Activated CD8-positive, alpha-beta T cell treated with anti-CD3 and anti-CD28 coated beads for 36 hours (primary cell): Measurements from ENCODE around the gene RIPPLY2. TPM values are rescaled to one million over a fixed set of nuclear protein-coding genes. Genes with fewer than 3 reads are reported as not detected.

ENCODE experiments used
- ATAC-seq: fragments of 200-7000 bp; cut with Tn5 transposase; one replicate; pipeline ENCODE4 v1.10.0; 2021; ENCODE audit warnings: mild to moderate bottlenecking, moderate library complexity
- CTCF ChIA-PET: fragments of 350-600 bp; sonication (Branson Sonifier 250); formaldehyde crosslinking; loops from one replicate; lab custom pipeline; 2021; ENCODE audit warnings: antibody characterized with exemption; lab: Charles Lee
- POLR2A ChIA-PET: fragments of 350-600 bp; sonication (Branson Sonifier 250); formaldehyde crosslinking; loops from one replicate; lab custom pipeline; 2021; ENCODE audit warnings: antibody characterized with exemption; lab: Charles Lee
- DNase-seq: peaks from one replicate; pipeline ENCODE4 v3.0.0-alpha.2; 2020
- H3K27ac Mint-ChIP-seq: one replicate; pipeline ENCODE4 v1.8.0; 2021; ENCODE audit warnings: mild to moderate bottlenecking, mixed read lengths
- H3K27me3 Mint-ChIP-seq: one replicate; pipeline ENCODE4 v1.8.0; 2021; ENCODE audit warnings: mixed read lengths
- H3K36me3 Mint-ChIP-seq: one replicate; pipeline ENCODE4 v1.8.0; 2021; ENCODE audit warnings: low read depth, mixed read lengths
- H3K4me1 Mint-ChIP-seq: one replicate; pipeline ENCODE4 v1.8.0; 2021; ENCODE audit warnings: low read depth, mixed read lengths
- H3K4me3 Mint-ChIP-seq: one replicate; pipeline ENCODE4 v1.8.0; 2021; ENCODE audit warnings: mild to moderate bottlenecking, moderate library complexity, mixed read lengths
- H3K9me3 Mint-ChIP-seq: one replicate; pipeline ENCODE4 v1.8.0; 2021; ENCODE audit warnings: mixed read lengths
- intact Hi-C: fragments of 100-400 bp; cut with micrococcal nuclease; formaldehyde crosslinking; loops from one replicate; pipeline ENCODE4 v1.10.0; 2022
- total RNA-seq, 2 experiments: library from RNA; stranded (reverse); gene quantifications; one replicate each; pipeline ENCODE4 v1.2.3, GENCODE V29; 2021
- TF ChIP-seq, protein P1 (sequence below): fragments of 200-600 bp; IDR thresholded peaks from one replicate; pipeline ENCODE4 v1.8.0; 2022; ENCODE audit warnings: antibody characterized with exemption, mild to moderate bottlenecking

Gene RIPPLY2
- total RNA-seq, 2 experiments from 2014 or later: not detected

DNA sequence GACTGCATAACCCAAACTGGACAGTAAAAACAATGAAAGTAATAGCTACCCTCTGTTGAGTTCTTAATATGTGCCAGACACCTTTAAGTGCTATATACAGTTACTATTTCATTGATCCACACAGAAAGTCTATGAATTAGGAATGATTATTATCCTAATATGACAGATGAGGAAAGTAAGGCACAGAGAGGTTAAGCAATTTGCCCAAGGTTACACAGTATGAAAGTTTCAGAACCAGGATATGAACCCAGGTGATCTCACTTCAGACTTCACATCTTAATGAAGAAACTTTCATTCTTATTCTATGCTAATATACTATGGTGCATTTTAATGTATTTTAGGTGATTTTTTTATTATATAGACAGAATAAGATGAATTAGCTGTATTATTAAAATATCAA is 40.6 kb upstream of the RIPPLY2 start:
- DNase-seq (no peak), ATAC-seq (no peak)
- ChIA-PET POLR2A (no interaction called here), CTCF (no interaction called here)
- Mint-ChIP-seq H3K9me3 (no peaks in the 10 kb centered on the region), H3K4me3 (no peak overlapping the region), H3K36me3 (no peaks in the 10 kb centered on the region), H3K27ac (no peak overlapping the region), H3K27me3 (no peaks in the 10 kb centered on the region), H3K4me1 (no peaks in the 10 kb centered on the region)
- TF ChIP-seq, protein P1, sequence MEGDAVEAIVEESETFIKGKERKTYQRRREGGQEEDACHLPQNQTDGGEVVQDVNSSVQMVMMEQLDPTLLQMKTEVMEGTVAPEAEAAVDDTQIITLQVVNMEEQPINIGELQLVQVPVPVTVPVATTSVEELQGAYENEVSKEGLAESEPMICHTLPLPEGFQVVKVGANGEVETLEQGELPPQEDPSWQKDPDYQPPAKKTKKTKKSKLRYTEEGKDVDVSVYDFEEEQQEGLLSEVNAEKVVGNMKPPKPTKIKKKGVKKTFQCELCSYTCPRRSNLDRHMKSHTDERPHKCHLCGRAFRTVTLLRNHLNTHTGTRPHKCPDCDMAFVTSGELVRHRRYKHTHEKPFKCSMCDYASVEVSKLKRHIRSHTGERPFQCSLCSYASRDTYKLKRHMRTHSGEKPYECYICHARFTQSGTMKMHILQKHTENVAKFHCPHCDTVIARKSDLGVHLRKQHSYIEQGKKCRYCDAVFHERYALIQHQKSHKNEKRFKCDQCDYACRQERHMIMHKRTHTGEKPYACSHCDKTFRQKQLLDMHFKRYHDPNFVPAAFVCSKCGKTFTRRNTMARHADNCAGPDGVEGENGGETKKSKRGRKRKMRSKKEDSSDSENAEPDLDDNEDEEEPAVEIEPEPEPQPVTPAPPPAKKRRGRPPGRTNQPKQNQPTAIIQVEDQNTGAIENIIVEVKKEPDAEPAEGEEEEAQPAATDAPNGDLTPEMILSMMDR: no peak
- intact Hi-C loops: no loop called here

DNA sequence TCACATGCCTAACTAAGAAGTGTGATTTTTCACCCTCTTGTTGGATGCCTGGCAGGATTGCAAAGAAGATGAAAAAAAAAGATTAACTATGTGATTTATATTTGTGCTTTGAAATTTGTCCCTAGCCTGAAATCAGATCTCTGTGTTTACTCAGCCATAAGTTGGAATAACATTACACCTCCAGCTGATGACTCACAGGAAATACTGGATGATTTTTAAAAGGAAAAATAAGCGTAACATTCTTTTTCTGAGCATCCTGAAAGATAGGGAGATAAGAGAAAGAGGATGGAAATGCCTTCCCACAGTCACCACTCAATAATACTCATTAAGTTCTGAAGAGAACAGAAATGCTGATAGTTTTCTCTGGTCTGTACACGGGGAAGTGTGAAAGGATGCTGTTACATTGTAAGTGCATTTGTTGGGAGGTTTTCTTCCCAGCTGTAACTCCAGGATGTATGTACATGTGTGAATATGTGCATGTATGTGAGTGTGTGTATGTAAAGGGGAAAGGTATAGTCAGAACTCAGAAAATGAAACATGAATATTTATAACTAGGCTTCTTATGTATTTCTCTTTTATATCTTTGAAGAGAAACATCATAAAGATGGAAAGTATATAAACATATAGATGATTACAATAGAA is 37.4 kb upstream of the RIPPLY2 start:
- CTCF ChIA-PET: no interaction called here
- intact Hi-C loops: no loop called here
- Mint-ChIP-seq H3K4me3 (no peak overlapping the region), H3K4me1 (no peaks in the 10 kb centered on the region), H3K9me3 (no peaks in the 10 kb centered on the region), H3K27ac (no peak overlapping the region), H3K27me3 (peaks cover 2% of the 10 kb centered on the region), H3K36me3 (no peaks in the 10 kb centered on the region)
- DNase-seq: no peak
- POLR2A ChIA-PET: no interaction called here
- TF ChIP-seq, protein P1: no peak
- no peak for ATAC-seq

DNA sequence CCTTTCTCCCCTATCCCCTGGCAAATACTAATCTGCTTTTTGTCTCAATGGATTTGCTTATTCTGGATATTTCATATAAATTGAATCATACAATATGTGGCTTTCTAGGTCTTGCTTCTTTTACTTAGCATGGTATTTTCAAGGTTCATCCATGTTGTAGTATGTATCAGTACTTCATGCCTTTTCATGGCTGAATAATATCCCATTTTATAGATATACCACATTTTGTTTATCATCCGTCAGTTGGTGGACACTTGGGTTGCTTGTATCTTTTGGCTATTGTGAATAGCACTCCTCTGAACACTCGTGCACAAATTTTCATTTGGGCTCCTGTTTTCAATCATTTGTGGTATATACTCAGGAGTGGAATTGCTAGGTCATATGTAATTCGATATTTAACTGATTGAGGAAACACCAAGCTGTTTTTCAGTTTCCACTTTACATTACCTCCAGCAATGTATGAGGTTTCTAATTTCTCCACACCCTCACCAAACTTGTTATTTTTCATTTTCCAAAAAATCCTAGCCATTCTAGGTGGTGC is 30.5 kb upstream of the RIPPLY2 start:
- H3K36me3 Mint-ChIP-seq: no peaks in the 10 kb centered on the region
- CTCF ChIA-PET: no interaction called here
- POLR2A ChIA-PET: no interaction called here
- H3K9me3 Mint-ChIP-seq: no peaks in the 10 kb centered on the region
- peaks cover 7% of the 10 kb centered on the region for H3K27me3 Mint-ChIP-seq
- ATAC-seq (no peak), DNase-seq (no peak)
- H3K27ac Mint-ChIP-seq: no peak overlapping the region
- intact Hi-C loops: no loop called here
- H3K4me1 Mint-ChIP-seq: no peaks in the 10 kb centered on the region
- H3K4me3 Mint-ChIP-seq: no peak overlapping the region
- TF ChIP-seq, protein P1: no peak

DNA sequence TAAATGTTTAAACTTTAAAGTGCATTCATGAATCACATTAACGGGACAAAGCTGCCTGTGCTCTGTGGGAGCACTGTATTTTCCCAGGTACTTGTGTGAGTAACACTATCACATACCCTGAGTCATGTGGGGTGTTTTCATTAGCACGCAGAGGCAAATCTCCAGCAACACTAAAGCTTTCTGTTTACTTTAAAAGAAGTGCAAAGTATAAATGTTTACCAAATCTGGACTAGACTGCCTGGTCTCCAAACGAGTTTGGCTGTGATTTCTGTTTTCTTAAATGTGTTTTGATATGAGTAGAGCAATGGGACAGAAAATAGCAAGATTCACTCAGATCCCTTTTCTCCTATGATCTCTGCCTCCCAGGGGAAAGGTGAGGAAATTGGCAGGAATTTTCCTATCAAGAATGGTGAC is 28.8 kb upstream of the RIPPLY2 start:
- no peak for ATAC-seq
- intact Hi-C loops: no loop called here
- TF ChIP-seq, protein P1: no peak
- POLR2A ChIA-PET: no interaction called here
- no peak for DNase-seq
- Mint-ChIP-seq H3K9me3 (no peaks in the 10 kb centered on the region), H3K4me1 (no peaks in the 10 kb centered on the region), H3K4me3 (no peak overlapping the region), H3K27me3 (peaks cover 5% of the 10 kb centered on the region), H3K27ac (no peak overlapping the region), H3K36me3 (no peaks in the 10 kb centered on the region)
- CTCF ChIA-PET: interaction anchor here (1.9 kb wide), 1 partner anchor 209 kb away, joined by 4 read pairs; no protein-coding TSS in a partner anchor

DNA sequence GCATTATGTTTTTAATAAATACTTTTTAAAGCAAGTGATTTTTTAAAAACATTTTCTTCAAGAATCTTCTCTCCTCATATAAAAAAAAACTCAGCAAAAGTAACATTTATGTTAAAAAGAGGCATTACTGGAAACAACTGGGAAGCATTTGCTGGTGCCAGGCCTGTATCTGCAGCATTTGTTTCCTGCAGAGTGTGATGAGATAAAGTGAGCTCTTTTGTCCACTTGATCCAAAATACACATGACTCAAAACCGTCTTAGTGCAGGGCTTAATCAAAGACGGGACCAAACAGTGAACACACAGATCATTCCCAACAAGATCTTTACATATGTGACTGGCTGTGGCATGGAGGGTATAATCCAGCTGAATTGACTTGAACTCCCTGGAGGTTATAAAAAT is 28.3 kb upstream of the RIPPLY2 start:
- intact Hi-C loops: no loop called here

More for the DNA sequence above, 28.3 kb upstream of the RIPPLY2 start:
- H3K27ac Mint-ChIP-seq: no peak overlapping the region
- TF ChIP-seq, protein P1: no peak
- no peaks in the 10 kb centered on the region for H3K36me3 Mint-ChIP-seq
- H3K9me3 Mint-ChIP-seq: no peaks in the 10 kb centered on the region
- POLR2A ChIA-PET: no interaction called here
- H3K27me3 Mint-ChIP-seq: peaks cover 5% of the 10 kb centered on the region
- no peaks in the 10 kb centered on the region for H3K4me1 Mint-ChIP-seq
- ATAC-seq (no peak), DNase-seq (no peak)
- no peak overlapping the region for H3K4me3 Mint-ChIP-seq
- CTCF ChIA-PET: interaction anchor here (1.9 kb wide), 1 partner anchor 209 kb away, joined by 4 read pairs; no protein-coding TSS in a partner anchor
